ENCODE results near the gene CHST12.

- TF ChIP-seq GRHL2 (CRISPR knock-in tag; IDR thresholded peaks at IDR 0.05; ENCODE audit: insufficient replicate concordance, severe bottlenecking) (no peak), CTCF (IDR thresholded peaks at IDR 0.05) (no peak), NFYB (CRISPR knock-in tag; conservative IDR thresholded peaks at IDR 0.05; ENCODE audit: low read depth) (no peak), ZNF671 (CRISPR knock-in tag; IDR thresholded peaks at IDR 0.05) (no peak), ZNF425 (CRISPR knock-in tag; conservative IDR thresholded peaks at IDR 0.05) (no peak)
Observed at GRCh38 chr7:2473496-2474180, 70.2 kb downstream of the CHST12 start.

All from WTC11 (cell line).